AG10803 (cell line): ENCODE results near the gene PAPPA.
A peak's percentile ranks its signal among the peaks of the same experiment; 100 is the strongest.

Experiments
- DNase-seq: peaks from one replicate; pipeline ENCODE4 v3.0.0; 2010; ENCODE audit warnings: low read depth
- H3K4me3 ChIP-seq: 2 replicates; pipeline ENCODE4 v1.5.1; 2011; ENCODE audit warnings: mild to moderate bottlenecking, low read length, control low read depth
- CTCF ChIP-seq: conservative IDR thresholded peaks from 2 replicates; pipeline ENCODE4 v1.5.1; 2011; ENCODE audit warnings: mild to moderate bottlenecking, low read length, control low read depth, inconsistent platforms

The PAPPA gene

GRCh38 chr9:116318468-116319374, 165.1 kb downstream of the PAPPA start:
- no peak overlapping the region for H3K4me3 ChIP-seq
- TF ChIP-seq CTCF: no peak
- DNase-seq: peak; percentile 88

GRCh38 chr9:116319480-116319879, 165.9 kb downstream of the PAPPA start:
- no peak for TF ChIP-seq CTCF
- no peak overlapping the region for H3K4me3 ChIP-seq
- DNase-seq: no peak

- H3K4me3 ChIP-seq: no peak overlapping the region
- TF ChIP-seq CTCF: no peak
- DNase-seq: no peak
These were observed 166.7 kb downstream of the PAPPA start for GRCh38 chr9:116320290-116320689.

GRCh38 chr9:116322521-116322920, 168.9 kb downstream of the PAPPA start:
- no peak for TF ChIP-seq CTCF
- no peak overlapping the region for H3K4me3 ChIP-seq
- peak; percentile 74 for DNase-seq

GRCh38 chr9:116323012-116323411, 169.4 kb downstream of the PAPPA start:
- DNase-seq: no peak

GRCh38 chr9:116323571-116323970, 170.0 kb downstream of the PAPPA start:
- no peak for TF ChIP-seq CTCF
- no peak for DNase-seq
- H3K4me3 ChIP-seq: no peak overlapping the region

More at GRCh38 chr9:116323012-116323411, 169.4 kb downstream of the PAPPA start:
- no peak for TF ChIP-seq CTCF
- no peak overlapping the region for H3K4me3 ChIP-seq

GRCh38 chr9:116325924-116326323, 172.3 kb downstream of the PAPPA start:
- TF ChIP-seq CTCF: no peak
- no peak for DNase-seq
- H3K4me3 ChIP-seq: no peak overlapping the region
